HepG2 (cell line): Measurements from ENCODE around the gene MGAT2. TPM values are rescaled to one million over a fixed set of nuclear protein-coding genes. Genes with fewer than 3 reads are reported as not detected.

Experiments used
- BORCS8-MEF2B ChIP-seq: sonication (generic); formaldehyde crosslinking; IDR thresholded peaks from 2 replicates; pipeline ENCODE4 v1.8.0; 2022; ENCODE audit warnings: mild to moderate bottlenecking, missing genetic modification reagents
- CENPX ChIP-seq: sonication (generic); formaldehyde crosslinking; IDR thresholded peaks from 2 replicates; pipeline ENCODE4 v1.9.0; 2021; ENCODE audit warnings: mild to moderate bottlenecking, missing genetic modification reagents, moderate library complexity
- ESRRA ChIP-seq: sonication (generic); formaldehyde crosslinking; IDR thresholded peaks from 2 replicates; pipeline ENCODE4 v1.5.1; 2020; ENCODE audit warnings: mild to moderate bottlenecking, low read depth, missing genetic modification reagents
- ETV6 ChIP-seq: sonication (generic); formaldehyde crosslinking; conservative IDR thresholded peaks from 2 replicates; pipeline ENCODE4 v1.4.0; 2020; ENCODE audit warnings: missing genetic modification reagents
- FOXO1 ChIP-seq: sonication (generic); formaldehyde crosslinking; IDR thresholded peaks from 2 replicates; pipeline ENCODE4 v1.4.0; 2020; ENCODE audit warnings: missing genetic modification reagents
- HIVEP1 ChIP-seq: sonication (generic); formaldehyde crosslinking; IDR thresholded peaks from 2 replicates; pipeline ENCODE4 v1.4.0; 2020; ENCODE audit warnings: mild to moderate bottlenecking, missing genetic modification reagents
- TAF15 ChIP-seq: fragments of 200-400 bp; formaldehyde crosslinking; IDR thresholded peaks from one replicate; pipeline ENCODE4 v1.6.1; 2018; ENCODE audit warnings: mild to moderate bottlenecking, low read depth, low read length; ENCODE audit not compliant: poor library complexity, severe bottlenecking
- TOPORS ChIP-seq: sonication (generic); formaldehyde crosslinking; IDR thresholded peaks from 2 replicates; pipeline ENCODE4 v1.8.0; 2023; ENCODE audit warnings: mild to moderate bottlenecking, missing genetic modification reagents
- ZNF17 ChIP-seq: sonication (generic); formaldehyde crosslinking; IDR thresholded peaks from 2 replicates; pipeline ENCODE4 v1.5.0; 2020; ENCODE audit warnings: mild to moderate bottlenecking, missing genetic modification reagents
- ZNF253 ChIP-seq: sonication (generic); formaldehyde crosslinking; IDR thresholded peaks from 2 replicates; pipeline ENCODE4 v1.8.0; 2022; ENCODE audit warnings: mild to moderate bottlenecking, missing genetic modification reagents, borderline replicate concordance
- ZNF446 ChIP-seq: sonication (generic); formaldehyde crosslinking; IDR thresholded peaks from 2 replicates; pipeline ENCODE4 v1.5.0; 2020; ENCODE audit warnings: mild to moderate bottlenecking, missing genetic modification reagents
- ZNF460 ChIP-seq: sonication (generic); formaldehyde crosslinking; IDR thresholded peaks from 2 replicates; pipeline ENCODE4 v1.5.1; 2020; ENCODE audit warnings: missing genetic modification reagents, mild to moderate bottlenecking, borderline replicate concordance
- ZNF552 ChIP-seq: sonication (generic); formaldehyde crosslinking; IDR thresholded peaks from 2 replicates; pipeline ENCODE4 v1.9.0; 2022; ENCODE audit warnings: missing genetic modification reagents, mild to moderate bottlenecking, borderline replicate concordance
- ZNF709 ChIP-seq: sonication (generic); formaldehyde crosslinking; IDR thresholded peaks from 2 replicates; pipeline ENCODE4 v1.5.0; 2020; ENCODE audit warnings: mild to moderate bottlenecking, missing genetic modification reagents
- ZNF772 ChIP-seq: sonication (generic); formaldehyde crosslinking; IDR thresholded peaks from 2 replicates; pipeline ENCODE4 v1.5.0; 2020; ENCODE audit warnings: mild to moderate bottlenecking, missing genetic modification reagents
- ZSCAN31 ChIP-seq: sonication (generic); formaldehyde crosslinking; IDR thresholded peaks from 2 replicates; pipeline ENCODE4 v1.5.0; 2020; ENCODE audit warnings: low read depth, mild to moderate bottlenecking, missing genetic modification reagents
- polyA plus RNA-seq, 8 experiments: library from polyadenylated mRNA; depleted of rRNA in 3 of 8; stranded (reverse) in 7 of 8; unstranded in 1 of 8; fragments of >200 nt; fragmentation: Illumina TruSeq in 4 of 8; extraction: Trizol in 4 of 8; gene quantifications; 2 replicates each; pipeline versions ENCODE4 v1.2.1 to v1.2.3, GENCODE V29; 2011 to 2016; ENCODE audit warnings: low read depth in 4 of 8, missing spikeins in 1 of 8, mixed read lengths in 1 of 8; ENCODE audit not compliant: insufficient read depth in 1 of 8
- total RNA-seq, 5 experiments: library from RNA; depleted of rRNA; stranded (reverse); fragments of >200 nt; fragmentation: Illumina TruSeq; extraction: Trizol; gene quantifications; 2 replicates each; pipeline ENCODE4 v1.2.3, GENCODE V29; 2016; ENCODE audit warnings: low read depth in 1 of 5
- TF ChIP-seq, protein P1 (sequence below): sonication (generic); formaldehyde crosslinking; IDR thresholded peaks from 2 replicates; pipeline ENCODE4 v1.5.1; 2020; ENCODE audit warnings: missing genetic modification reagents, mild to moderate bottlenecking, borderline replicate concordance
- TF ChIP-seq, protein P2 (sequence below): IDR thresholded peaks from 2 replicates; pipeline ENCODE4 v1.6.1; 2016; ENCODE audit warnings: missing genetic modification reagents, missing compliant biosample characterization
- TF ChIP-seq, protein P3 (sequence below): sonication (generic); formaldehyde crosslinking; IDR thresholded peaks from 2 replicates; pipeline ENCODE4 v1.8.0; 2023; ENCODE audit warnings: mild to moderate bottlenecking, missing genetic modification reagents
- TF ChIP-seq, protein P4 (sequence below): sonication (generic); formaldehyde crosslinking; IDR thresholded peaks from 2 replicates; pipeline ENCODE4 v1.8.1; 2023; ENCODE audit warnings: missing genetic modification reagents, inconsistent platforms, borderline replicate concordance
- TF ChIP-seq, protein P5 (sequence below): sonication (generic); formaldehyde crosslinking; IDR thresholded peaks from 2 replicates; pipeline ENCODE4 v1.9.0; 2021; ENCODE audit warnings: missing genetic modification reagents, mild to moderate bottlenecking, borderline replicate concordance
- TF ChIP-seq, protein P6 (sequence below): sonication (generic); formaldehyde crosslinking; IDR thresholded peaks from 2 replicates; pipeline ENCODE4 v1.8.1; 2023; ENCODE audit warnings: mild to moderate bottlenecking, inconsistent platforms, moderate library complexity, missing genetic modification reagents, borderline replicate concordance

The MGAT2 gene
- total and polyA plus RNA-seq, 2 of the 13 experiments (the other 11 are each of a cell fraction or from before 2014, with no cell fraction given): 12.9 to 51.9 TPM

DNA sequence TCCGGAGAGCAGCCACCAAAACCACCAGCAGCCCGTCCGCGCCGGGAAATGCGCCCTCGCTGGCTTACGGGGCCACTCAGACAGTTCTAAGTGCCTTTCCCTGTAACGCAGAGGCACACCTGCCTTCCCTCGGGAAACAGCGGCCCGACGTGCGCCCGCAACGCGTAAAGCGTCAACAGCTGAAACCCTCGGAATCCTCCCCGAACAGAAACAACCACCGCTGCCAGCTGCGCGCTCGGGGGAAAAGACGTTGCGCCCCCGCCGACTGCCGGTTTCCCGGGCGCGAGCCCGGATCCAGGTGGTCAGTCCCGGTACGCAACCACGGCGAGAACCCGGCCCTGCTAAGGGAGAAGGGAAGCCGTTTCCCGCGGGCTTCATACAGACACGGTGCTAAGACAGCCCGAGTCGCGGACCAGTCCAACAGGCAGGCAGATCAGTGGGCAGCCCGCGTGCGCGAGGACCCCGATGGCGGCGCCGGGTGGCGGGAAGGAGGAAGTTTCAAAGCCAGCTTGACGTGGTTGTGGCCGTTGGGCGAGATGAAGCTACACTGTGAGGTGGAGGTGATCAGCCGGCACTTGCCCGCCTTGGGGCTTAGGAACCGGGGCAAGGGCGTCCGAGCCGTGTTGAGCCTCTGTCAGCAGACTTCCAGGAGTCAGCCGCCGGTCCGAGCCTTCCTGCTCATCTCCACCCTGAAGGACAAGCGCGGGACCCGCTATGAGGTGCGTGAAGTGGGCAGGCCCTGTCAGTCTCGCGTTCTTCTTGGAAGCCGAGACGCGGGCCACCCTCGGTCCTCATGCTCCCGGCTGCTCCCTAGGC lies 21.9 kb upstream of the MGAT2 start, which contains the start of gene LRR1 (continued):
- TF ChIP-seq, protein P1, sequence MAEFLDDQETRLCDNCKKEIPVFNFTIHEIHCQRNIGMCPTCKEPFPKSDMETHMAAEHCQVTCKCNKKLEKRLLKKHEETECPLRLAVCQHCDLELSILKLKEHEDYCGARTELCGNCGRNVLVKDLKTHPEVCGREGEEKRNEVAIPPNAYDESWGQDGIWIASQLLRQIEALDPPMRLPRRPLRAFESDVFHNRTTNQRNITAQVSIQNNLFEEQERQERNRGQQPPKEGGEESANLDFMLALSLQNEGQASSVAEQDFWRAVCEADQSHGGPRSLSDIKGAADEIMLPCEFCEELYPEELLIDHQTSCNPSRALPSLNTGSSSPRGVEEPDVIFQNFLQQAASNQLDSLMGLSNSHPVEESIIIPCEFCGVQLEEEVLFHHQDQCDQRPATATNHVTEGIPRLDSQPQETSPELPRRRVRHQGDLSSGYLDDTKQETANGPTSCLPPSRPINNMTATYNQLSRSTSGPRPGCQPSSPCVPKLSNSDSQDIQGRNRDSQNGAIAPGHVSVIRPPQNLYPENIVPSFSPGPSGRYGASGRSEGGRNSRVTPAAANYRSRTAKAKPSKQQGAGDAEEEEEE: no peak; the same call in 1 of the 2 replicates
- TF ChIP-seq, protein P2, sequence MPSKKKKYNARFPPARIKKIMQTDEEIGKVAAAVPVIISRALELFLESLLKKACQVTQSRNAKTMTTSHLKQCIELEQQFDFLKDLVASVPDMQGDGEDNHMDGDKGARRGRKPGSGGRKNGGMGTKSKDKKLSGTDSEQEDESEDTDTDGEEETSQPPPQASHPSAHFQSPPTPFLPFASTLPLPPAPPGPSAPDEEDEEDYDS (CRISPR knock-in tag): peak; percentile 72
- TF ChIP-seq CENPX (CRISPR knock-in tag) (no peak), BORCS8-MEF2B (CRISPR knock-in tag) (peak; percentile 95), TOPORS (CRISPR knock-in tag) (peak; percentile 75; the same call in 1 of the 2 replicates), ZNF253 (CRISPR knock-in tag) (peak; percentile 48; the same call in 1 of the 2 replicates), ZSCAN31 (no peak; the same call in 1 of the 2 replicates), ZNF552 (CRISPR knock-in tag) (peak; percentile 82; the same call in 1 of the 2 replicates), HIVEP1 (peak; percentile 95), ZNF17 (no peak), FOXO1 (peak; percentile 6; the same call in 1 of the 2 replicates), ESRRA (CRISPR knock-in tag) (no peak), ZNF709 (CRISPR knock-in tag) (peak; percentile 10; the same call in 1 of the 2 replicates), ZNF446 (no peak), ZNF772 (CRISPR knock-in tag) (no peak; the same call in 1 of the 2 replicates), ZNF460 (CRISPR knock-in tag) (peak; percentile 70; the same call in 1 of the 2 replicates), ETV6 (CRISPR knock-in tag) (no peak; the same call in 1 of the 2 replicates), TAF15 (no peak)
- TF ChIP-seq, protein P3, sequence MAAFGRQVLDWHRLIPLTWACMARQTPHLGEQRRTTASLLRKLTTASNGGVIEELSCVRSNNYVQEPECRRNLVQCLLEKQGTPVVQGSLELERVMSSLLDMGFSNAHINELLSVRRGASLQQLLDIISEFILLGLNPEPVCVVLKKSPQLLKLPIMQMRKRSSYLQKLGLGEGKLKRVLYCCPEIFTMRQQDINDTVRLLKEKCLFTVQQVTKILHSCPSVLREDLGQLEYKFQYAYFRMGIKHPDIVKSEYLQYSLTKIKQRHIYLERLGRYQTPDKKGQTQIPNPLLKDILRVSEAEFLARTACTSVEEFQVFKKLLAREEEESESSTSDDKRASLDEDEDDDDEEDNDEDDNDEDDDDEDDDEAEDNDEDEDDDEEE (CRISPR knock-in tag): peak; percentile 11; the same call in 1 of the 2 replicates
- TF ChIP-seq, protein P4, sequence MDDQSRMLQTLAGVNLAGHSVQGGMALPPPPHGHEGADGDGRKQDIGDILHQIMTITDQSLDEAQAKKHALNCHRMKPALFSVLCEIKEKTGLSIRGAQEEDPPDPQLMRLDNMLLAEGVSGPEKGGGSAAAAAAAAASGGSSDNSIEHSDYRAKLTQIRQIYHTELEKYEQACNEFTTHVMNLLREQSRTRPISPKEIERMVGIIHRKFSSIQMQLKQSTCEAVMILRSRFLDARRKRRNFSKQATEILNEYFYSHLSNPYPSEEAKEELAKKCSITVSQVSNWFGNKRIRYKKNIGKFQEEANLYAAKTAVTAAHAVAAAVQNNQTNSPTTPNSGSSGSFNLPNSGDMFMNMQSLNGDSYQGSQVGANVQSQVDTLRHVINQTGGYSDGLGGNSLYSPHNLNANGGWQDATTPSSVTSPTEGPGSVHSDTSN (CRISPR knock-in tag): peak; percentile 74; the same call in 1 of the 2 replicates
- TF ChIP-seq, protein P5, sequence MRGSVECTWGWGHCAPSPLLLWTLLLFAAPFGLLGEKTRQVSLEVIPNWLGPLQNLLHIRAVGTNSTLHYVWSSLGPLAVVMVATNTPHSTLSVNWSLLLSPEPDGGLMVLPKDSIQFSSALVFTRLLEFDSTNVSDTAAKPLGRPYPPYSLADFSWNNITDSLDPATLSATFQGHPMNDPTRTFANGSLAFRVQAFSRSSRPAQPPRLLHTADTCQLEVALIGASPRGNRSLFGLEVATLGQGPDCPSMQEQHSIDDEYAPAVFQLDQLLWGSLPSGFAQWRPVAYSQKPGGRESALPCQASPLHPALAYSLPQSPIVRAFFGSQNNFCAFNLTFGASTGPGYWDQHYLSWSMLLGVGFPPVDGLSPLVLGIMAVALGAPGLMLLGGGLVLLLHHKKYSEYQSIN: no peak
- TF ChIP-seq, protein P6, sequence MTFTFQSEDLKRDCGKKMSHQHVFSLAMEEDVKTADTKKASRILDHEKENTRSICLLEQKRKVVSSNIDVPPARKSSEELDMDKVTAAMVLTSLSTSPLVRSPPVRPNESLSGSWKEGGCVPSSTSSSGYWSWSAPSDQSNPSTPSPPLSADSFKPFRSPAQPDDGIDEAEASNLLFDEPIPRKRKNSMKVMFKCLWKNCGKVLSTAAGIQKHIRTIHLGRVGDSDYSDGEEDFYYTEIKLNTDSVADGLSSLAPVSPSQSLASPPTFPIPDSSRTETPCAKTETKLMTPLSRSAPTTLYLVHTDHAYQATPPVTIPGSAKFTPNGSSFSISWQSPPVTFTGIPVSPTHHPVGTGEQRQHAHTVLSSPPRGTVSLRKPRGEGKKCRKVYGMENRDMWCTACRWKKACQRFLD (CRISPR knock-in tag): peak; percentile 49; the same call in 1 of the 2 replicates
